Stimulated activated CD8-positive, alpha-beta memory T cell treated with anti-CD3 and anti-CD28 coated beads, Interleukin-15, amount 100 ng/mL, for 48 hours (primary cell): ENCODE measurements around the gene CYLD.

Source experiments
- DNase-seq, 2 donors: peaks; one replicate each; pipeline ENCODE4 v3.0.0-alpha.2; 2020; ENCODE audit warnings: low read depth in 2 of 2

Gene CYLD

DNA sequence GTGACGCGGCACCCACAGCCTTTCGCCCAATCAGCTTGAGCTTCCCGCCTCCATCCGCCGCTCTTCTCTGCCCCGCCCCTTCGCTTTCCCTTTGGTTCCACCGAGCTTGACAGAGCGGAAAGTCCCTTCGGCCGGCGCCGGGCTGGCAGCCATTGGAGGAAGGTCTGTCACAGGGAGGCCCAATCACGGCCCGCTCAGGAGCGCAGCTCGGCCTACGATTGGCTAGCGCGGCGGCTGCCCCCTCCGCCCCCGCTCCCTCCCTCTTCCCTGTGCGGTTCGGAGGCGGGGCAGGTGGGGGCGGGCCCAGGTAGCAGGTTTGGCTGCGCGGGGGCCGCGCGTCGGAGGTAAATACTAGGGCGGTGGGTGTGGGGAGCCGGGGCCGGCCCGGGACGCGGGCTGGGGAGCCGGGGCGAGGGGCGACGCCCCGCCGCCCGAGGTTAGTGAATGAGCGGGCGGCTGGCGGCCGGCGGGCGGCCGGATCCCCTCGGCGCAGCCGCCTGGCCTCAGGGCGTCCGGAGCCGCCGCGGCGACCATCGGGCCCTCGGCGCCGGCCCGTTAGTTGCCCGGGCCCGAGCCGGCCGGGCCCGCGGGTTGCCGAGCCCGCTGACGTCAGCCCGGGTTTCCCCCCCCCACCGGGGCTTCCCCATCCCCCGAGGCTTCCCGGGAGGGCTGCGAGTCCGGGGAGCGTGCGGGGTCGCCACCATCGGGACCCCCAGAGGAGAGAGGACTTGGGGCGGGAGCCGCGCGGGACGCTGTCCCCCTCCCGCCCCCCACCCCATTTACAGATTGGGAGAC is at the start of gene CYLD:
Gene CYLD (plus strand): TSS at position 306 of the 795 bp plus-strand sequence. CDS start 7,613 bp downstream, outside the sequence.
- DNase-seq: peak; percentile 99 to 100

DNA sequence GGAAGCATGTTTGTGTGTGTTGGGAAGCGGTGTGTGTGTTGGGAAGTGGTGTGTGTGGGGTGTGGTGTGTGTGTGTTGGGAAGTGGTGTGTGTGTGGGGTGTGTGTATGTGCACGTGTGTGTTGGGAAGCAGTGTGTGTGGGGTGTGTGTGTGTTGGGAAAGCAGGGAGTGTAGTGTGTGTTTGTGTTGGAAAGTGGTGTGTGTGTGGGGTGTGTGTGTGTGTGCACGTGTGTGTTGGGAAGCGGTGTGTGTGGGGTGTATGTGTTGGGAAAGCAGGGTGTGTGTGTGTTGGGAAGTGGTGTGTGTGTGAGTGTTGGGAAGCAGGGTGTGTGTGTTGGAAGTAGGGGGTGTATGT is 49.3 kb upstream of the CYLD start:
- no peak for DNase-seq

DNA sequence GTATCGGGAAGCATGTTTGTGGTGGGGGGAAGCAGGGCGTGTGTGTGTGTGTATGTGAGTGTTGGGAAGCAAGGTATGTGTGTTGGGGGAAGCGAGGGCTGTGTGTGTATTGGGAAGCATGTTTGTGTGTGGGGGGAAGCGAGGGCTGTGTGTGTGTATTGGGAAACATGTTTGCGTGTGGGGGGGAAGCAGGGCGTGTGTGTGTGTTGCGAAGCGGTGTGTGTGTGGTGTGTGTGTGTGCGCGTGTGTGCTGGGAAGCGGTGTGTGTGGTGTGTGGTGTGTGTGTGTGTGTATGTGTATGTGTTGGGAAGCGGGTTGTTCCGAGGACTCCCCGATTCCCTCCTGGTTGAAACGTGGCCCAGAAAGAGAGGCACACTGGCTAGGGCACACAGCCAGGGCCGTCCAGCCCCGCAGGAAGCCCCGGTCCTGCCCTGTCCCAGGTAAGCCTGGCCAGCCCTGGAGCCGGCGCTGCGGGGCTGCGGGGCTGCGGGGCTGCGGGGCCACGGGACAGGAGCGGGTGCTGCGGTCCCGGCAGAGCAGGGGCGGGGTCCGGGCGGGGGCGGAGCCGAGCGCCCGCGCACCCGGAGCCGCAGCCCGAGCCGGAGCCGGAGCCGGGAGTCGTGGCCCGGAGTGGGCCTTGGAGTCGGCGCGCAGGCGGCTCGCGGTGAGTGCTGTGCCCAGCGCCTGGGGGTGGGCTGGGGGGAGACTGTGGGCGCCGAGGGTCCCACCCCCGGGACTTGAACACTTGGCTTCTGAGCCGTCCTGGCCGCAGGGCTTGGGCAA is 48.7 kb upstream of the CYLD start, which contains the start of gene NOD2:
Gene NOD2 (plus strand): TSS at position 608 of the 783 bp plus-strand sequence. CDS start 5,890 bp downstream, outside the sequence.
- DNase-seq: no peak

DNA sequence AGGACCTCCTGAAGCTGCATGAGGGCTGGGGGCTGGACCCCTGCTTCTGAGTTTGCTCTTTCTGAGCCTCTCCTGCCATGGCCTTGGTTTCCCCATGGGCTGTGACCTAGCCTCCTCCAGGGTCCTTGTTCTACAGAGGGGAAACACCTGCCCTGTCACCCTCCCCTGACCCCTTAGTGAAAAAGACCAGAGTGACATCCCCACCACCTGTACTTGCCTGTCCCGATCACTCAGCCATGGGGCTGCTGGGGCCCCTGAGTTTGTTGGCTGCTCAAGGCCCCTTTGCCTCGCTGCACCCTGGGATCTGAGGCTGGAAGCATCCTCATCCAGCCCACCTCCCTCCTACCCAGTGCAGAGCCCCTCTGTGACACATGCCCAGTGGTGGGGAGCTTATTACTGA is 47.7 kb upstream of the CYLD start:
- no peak for DNase-seq

DNA sequence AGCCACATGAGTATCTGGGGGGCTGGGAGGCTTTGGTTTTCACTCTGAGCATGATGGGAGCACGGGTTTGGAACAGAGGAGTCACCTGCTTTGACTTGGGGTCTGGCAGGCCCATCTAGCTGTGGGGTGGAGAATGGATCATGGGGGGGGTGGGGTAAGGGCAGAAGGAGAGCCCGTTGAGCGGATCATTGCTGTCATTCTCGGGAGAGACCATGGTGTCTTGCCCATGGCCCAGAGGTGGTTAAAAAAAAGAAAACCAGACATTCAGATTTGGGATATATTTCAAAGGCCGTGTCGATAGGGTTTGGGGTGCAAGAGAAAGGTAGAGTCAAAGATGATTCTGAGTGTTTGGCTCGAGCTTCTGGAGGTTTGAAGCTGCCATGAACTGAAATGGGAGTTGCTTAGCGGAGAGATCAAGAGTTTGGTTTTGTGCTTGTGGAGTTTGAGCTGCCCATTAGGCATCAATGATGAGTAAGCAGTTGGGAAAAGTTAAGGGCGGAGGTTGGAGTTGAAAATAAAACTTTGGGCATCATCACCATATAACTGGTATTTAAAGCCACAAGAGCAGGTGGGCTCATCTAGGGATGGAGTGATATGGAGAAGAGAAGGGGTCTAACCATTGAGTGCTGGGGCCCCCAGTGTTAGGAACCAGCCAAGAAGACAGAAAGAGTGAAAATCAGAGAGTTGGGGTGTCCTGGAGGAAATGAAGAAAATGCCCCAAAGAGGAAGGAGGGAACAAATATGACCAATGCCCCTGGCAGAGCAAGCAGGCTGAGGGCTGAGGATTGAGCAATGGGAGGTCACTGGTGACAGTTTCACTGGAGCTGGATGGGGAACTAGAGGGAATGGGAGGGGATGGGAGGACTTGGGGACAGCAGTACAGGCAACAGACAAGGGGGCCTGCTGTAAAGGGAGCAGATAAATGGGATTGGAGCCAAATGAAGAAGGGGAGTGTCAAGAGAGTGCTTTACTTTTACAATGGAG is 46.6 kb upstream of the CYLD start:
- DNase-seq: no peak

DNA sequence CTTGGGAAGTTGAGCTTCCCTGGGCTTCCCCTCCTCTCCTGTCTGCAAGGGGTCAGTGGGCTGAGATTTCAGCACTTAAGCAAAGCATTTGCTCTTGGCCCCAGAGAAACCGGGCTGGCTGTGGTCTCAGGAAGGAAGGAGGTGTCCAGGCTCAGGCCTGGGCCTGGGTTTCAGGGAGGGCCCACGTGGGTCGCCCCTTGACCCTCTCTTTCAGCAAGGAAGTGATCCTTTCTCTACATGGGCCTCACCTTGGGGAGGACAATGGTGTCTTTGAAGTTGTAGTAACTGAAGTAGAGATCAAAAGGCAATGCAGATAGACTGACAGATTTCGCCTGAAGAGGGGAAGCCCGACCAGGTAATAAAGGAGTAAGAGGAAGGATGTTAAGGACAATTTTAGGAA is 45.8 kb upstream of the CYLD start:
- no peak for DNase-seq

DNA sequence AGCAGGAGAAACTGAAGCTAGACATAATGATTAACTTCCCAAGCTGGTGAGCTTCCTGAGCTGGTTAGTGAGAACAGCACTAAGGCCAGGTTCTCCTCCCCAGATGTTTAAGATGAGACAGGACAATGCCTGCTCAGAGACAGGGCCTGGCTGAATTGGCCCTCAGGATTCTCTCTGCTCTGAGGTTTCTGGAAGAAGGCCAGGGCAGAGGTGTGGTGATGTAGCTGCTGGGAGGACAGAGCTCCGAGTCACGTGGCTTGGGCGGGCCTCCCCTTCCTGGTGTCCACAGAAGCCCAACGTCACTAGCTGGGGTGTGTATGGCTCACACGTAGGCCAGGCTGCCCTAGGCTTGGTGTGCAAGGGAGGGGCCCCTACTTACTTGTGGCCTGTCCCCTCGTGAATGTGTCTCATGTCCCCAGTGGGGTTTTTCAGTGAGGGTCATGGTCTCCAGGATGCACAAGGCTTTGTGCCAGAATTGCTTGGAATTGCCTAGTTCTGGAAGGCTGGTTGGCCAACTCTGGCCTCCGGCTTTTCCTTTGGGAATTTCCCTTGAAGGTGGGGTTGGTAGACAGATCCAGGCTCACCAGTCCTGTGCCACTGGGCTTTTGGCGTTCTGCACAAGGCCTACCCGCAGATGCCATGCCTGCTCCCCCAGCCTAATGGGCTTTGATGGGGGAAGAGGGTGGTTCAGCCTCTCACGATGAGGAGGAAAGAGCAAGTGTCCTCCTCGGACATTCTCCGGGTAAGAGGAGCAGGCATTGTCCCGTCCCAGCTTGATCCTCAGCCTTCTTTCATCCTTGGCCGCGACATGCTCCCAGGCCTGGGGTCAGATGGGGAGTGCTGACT is 45.1 kb upstream of the CYLD start:
- DNase-seq: peak in 1 of 2 donors; percentile 44

DNA sequence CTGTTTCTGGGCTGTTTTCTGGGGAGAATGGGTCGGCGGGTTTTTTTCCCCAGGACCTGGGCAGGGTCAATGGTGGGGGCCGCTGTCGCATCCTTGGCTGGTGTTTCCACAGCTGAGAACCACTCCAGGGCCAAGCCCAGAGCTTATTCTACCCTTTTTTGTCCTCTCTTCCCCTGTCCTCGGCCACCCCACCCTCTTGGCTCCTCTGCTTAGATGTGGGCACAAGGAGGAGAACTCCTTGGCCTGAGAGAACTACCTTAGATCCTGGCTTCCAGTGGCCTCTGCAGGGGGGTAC is 44.5 kb upstream of the CYLD start:
- DNase-seq: no peak

DNA sequence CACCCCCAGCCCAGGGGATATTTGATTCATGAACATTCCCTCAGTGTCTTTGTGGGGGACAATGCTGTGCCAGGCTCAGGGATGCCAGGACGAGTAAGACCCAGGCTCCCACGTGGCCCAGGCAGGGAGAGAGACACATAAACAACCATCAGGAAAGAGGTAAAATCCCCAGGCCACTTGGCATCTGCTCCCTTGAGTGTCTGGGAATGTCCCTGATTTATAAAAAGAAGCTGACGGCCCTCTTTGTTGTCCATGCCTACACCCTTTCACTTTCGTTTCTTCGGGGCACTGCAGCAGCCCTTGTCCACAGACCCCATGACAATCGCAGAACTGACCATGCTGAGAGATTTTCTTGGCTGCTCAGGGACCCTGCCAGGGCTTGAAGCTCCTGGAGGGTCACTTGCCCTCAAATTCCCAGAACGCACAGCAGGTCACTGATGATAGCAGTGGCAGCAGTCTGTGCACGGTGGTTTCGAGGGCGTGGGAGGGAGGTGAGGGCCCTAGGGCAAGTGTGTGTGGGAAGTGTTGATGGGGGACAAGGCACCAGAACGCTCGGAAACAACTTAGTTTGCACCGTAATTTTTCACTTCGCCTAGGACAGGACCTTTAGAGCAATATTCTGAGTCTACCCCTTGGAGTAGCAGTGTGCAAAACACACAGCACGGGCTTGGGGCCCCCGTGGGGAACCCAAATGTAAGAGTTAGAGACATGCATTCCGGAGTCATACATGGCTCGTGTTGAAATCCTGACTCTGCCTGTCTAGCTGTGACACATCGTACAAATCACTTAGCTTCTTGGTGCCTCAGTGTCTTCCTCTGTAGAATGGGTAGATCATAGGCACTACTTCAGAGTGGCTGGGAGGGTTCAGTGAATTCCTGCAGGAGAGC is 43.8 kb upstream of the CYLD start:
- no peak for DNase-seq

DNA sequence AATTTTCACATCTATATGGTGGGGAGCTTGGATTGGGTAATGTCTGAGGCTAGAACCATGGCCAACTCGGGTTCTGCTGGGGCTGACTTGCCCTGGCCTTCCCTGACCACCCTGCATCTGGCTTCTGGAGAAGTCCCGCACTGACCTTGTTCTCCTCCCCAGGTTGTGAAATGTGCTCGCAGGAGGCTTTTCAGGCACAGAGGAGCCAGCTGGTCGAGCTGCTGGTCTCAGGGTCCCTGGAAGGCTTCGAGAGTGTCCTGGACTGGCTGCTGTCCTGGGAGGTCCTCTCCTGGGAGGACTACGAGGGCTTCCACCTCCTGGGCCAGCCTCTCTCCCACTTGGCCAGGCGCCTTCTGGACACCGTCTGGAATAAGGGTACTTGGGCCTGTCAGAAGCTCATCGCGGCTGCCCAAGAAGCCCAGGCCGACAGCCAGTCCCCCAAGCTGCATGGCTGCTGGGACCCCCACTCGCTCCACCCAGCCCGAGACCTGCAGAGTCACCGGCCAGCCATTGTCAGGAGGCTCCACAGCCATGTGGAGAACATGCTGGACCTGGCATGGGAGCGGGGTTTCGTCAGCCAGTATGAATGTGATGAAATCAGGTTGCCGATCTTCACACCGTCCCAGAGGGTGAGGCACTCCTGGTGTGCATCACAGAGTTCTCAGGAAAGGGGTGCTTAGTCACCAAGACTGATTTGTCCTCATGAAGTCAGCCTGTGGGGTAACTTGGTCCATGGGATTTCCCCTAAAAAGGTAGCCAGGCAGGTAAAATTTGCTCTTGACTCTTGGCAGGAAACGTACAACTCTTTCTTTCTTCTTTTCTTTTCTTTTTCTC is 42.3 kb upstream of the CYLD start:
- DNase-seq: peak in 1 of 2 donors; percentile 70

DNA sequence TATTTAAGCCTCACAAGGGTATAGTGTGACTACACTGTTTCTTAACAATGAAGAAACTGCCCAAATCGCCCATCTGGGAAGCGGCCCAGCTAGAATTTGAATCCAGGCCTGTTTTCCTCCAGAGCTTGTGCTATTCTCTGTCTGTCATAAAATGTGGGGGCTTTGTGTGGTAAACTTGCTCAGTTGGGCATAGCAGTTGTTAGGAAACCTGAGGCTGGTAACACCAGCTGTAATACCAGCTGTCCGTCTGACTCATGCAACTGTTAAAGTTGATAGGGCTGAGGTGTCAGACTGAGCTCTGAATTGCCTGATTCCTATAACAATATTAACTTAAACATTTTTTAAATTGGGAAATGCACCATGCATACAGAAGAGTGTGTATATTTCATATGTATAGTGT is 39.2 kb upstream of the CYLD start:
- no peak for DNase-seq

DNA sequence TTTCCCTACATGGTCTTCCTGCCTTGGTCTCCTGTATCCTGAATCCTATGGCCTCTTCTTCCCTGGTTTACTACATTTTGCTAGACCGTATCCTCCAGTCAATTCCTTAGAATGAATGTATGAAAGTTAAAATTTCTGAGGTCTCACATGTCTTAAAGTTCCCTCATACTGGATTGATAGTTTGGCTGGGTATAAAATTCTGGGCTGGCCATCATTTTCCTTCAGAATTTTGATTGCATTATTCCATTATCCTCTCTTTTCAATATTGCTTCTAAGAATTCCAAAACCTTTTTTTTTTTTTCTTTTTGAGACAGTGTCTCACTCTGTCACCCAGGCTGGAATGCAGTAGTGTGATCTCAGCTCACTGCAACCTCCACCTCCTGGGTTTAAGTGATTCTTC is 37.6 kb upstream of the CYLD start:
- DNase-seq: no peak

DNA sequence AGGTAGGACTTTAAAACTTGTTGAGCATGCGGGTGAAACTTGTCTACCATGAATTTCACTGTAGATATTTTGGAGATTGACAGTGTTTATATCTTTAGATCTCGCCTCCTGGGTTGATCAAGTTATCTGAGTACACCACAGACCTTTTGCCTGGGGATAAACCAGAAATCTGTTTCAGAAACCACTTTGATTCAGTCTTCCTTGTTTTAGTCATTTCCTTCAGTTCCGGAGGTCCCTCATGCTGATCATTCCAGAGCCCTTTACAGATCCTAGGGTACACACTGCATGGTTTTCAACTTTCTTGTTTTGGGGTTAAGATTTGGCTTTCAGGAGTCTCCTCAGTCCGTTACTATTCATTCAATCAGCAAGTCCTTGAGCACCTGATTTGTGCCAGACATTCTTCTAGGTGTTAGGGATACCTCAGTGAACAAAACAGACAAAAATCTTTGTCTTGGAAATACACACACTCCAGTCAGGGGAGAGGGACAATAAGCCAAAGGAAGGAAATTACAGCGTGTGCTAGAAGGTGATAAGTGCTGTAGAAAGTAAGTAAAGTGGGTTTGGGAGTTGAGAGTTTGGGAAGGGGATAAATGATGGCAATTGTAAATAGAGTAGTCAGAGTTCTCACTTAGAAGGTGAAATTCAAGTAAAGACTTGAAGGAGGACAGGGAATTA is 36.3 kb upstream of the CYLD start:
- no peak for DNase-seq

DNA sequence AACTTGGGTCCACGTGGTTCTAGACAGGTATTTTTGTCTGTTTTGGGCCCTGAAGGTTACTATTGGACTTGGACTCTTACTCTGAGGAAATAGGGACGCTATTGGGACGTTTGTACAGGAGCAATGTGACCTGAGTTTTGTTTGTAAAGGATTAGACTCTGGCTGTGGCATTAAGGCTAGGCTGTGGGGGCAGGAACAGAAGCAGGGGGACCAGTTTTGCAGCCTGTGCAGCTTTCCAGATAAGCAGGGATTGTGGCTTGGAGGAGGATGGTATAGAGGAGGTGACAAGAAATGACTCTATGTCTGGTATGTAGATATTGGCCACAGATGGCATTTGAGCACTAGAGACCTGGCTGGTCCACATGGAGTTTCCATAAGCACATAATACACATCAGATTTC is 35.6 kb upstream of the CYLD start:
- no peak for DNase-seq

DNA sequence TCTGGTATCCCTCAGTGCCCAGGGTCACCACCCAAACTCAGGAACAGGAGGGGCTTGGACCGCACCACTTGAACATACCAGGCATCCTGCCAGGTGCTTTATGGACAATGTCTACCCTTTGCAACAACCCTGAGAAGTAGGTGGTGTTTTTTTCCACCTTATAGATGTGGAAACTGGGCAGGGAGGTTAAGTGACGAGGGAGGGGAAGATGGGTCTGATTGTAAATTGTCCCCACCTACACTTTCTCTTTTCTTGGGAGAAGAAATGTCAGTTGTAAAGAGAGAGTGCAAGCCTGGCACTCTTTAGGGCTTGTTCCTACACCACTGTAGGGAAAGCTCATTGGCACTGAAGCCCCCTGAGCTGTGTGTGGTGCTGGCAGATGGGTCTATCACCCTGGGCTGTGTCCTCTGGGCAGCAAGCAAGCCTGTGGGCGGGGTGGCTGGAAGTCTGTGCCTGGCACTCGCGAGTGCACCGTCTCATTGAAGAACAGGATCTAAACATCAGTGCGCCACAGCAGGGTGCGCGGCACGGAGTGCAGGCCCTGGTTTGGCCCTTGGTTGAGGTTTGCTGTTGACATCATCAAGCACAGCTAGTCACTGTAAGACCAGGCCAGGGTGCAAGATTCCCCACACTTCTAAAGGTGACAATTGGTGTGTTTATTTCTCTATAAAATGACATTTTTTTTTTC is 33.4 kb upstream of the CYLD start:
- DNase-seq: no peak

DNA sequence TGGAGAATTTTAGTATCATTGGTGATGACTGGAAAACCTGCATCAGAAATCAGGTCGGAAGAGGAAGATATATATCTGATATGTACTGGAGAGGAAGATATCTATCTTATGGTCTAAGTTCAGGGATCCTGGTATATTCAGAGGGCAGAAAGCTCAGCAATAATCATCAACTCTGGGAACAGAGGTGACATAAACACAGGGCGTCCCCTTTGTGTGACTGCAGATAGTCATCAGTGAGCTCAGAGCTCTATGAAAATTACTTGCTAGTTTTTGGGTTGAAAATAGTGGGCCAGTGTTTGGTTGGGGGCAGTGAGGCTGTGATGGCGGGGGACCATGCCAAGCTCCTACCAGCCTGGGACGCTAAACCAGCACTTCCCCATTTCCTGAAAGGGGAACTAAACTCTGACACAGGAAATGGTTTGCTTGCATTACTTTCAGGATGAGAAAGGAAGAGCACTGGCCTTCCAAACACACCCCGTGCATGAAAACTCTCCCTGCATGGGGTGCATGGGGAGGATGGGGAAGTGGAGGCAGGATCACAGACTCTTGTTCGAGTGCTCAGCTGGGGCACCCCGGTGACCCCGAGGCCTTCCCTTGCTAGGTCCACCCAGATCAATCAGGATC is 32.7 kb upstream of the CYLD start:
- DNase-seq: no peak

DNA sequence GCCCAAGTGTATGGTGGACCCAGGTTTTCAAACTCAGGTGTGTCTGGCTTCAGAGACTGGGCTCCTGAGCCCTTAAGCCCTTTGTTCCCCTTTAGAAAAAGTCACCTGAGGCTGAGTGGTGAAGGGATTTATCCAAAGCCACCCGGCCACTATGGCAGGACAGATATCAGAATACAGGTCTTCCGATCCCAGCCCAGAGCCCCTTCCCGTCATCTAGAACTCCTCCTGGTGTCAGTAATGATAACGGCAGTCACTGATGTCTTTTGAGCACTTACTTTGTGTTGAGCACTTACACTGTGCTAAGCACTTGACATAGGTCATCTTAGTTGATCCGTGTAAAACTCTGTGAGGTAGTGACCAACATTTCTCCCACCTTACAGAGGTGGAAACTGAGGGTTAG is 31.9 kb upstream of the CYLD start:
- no peak for DNase-seq

DNA sequence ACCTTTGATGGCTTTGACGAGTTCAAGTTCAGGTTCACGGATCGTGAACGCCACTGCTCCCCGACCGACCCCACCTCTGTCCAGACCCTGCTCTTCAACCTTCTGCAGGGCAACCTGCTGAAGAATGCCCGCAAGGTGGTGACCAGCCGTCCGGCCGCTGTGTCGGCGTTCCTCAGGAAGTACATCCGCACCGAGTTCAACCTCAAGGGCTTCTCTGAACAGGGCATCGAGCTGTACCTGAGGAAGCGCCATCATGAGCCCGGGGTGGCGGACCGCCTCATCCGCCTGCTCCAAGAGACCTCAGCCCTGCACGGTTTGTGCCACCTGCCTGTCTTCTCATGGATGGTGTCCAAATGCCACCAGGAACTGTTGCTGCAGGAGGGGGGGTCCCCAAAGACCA is 30.8 kb upstream of the CYLD start:
- DNase-seq: no peak
